ENCODE data around the gene LATS1. TPM values are rescaled to one million over a fixed set of nuclear protein-coding genes. Genes with fewer than 3 reads are reported as not detected.

LATS1 gene
- polyA plus RNA-seq, 1 of the 3 experiments (the other 2 are of a cell fraction) = 6.9 TPM

- Histone ChIP-seq H3K27me3 (ENCODE audit: insufficient read depth) (no peaks in the 10 kb centered on the region), H3K36me3 (replicated peaks in 1 of 2; ENCODE audit: control insufficient read depth in 1 of 2, insufficient read depth in 2 of 2, low read length in 1 of 2) (peaks cover 0 to 9% of the 10 kb centered on the region in 2 experiments), H3K4me3 (ENCODE audit: low read depth in 2 of 2, low read length in 1 of 2) (no peak overlapping the region), H3K4me2 (no peak overlapping the region), H3F3A (replicated peaks; ENCODE audit: insufficient read depth) (peaks cover 5% of the 10 kb centered on the region), H3K27ac (ENCODE audit: low read depth in 2 of 2, low read length in 1 of 2) (no peak overlapping the region), H3K9me2 (no peaks in the 10 kb centered on the region), H4K20me1 (ENCODE audit: insufficient read depth) (no peaks in the 10 kb centered on the region), H3K9ac (no peak overlapping the region), H2AFZ (ENCODE audit: low read depth) (no peak overlapping the region), H3K4me1 (ENCODE audit: control insufficient read depth in 1 of 2, insufficient read depth in 2 of 2, low read depth in 1 of 2, low read length in 1 of 2) (no peaks in the 10 kb centered on the region), H3K9me3 (no peaks in the 10 kb centered on the region), H3K79me2 (ENCODE audit: insufficient read depth) (peaks cover 3% of the 10 kb centered on the region; the same call in 1 of the 2 replicates)
- ChIA-PET POLR2A (no interaction called here), CTCF (no interaction called here)
- TF ChIP-seq NRF1 (IDR thresholded peaks at IDR 0.05; ENCODE audit: low read depth, low read length) (no peak), CHD2 (IDR thresholded peaks at IDR 0.05; ENCODE audit: low read length, partially characterized antibody) (no peak), TCF12 (IDR thresholded peaks at IDR 0.05) (no peak), JUND (IDR thresholded peaks at IDR 0.05) (no peak), GATA2 (CRISPR knock-in tag; IDR thresholded peaks at IDR 0.05) (no peak), GABPA (IDR thresholded peaks at IDR 0.05; ENCODE audit: low read depth) (no peak), EP300 (IDR thresholded peaks at IDR 0.05; ENCODE audit: borderline replicate concordance in 1 of 2, low read depth in 1 of 2, low read length in 1 of 2) (no peak), TAF1 (IDR thresholded peaks at IDR 0.05; ENCODE audit: borderline replicate concordance, low read depth, low read length) (no peak), TEAD4 (IDR thresholded peaks at IDR 0.05; ENCODE audit: borderline replicate concordance, insufficient read depth) (no peak), YY1 (IDR thresholded peaks at IDR 0.05; ENCODE audit: low read depth) (no peak), RCOR1 (IDR thresholded peaks at IDR 0.05; ENCODE audit: low read length) (no peak)
- TF ChIP-seq, protein P1, sequence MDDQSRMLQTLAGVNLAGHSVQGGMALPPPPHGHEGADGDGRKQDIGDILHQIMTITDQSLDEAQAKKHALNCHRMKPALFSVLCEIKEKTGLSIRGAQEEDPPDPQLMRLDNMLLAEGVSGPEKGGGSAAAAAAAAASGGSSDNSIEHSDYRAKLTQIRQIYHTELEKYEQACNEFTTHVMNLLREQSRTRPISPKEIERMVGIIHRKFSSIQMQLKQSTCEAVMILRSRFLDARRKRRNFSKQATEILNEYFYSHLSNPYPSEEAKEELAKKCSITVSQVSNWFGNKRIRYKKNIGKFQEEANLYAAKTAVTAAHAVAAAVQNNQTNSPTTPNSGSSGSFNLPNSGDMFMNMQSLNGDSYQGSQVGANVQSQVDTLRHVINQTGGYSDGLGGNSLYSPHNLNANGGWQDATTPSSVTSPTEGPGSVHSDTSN (IDR thresholded peaks at IDR 0.05) = no peak
- TF ChIP-seq, protein P2, sequence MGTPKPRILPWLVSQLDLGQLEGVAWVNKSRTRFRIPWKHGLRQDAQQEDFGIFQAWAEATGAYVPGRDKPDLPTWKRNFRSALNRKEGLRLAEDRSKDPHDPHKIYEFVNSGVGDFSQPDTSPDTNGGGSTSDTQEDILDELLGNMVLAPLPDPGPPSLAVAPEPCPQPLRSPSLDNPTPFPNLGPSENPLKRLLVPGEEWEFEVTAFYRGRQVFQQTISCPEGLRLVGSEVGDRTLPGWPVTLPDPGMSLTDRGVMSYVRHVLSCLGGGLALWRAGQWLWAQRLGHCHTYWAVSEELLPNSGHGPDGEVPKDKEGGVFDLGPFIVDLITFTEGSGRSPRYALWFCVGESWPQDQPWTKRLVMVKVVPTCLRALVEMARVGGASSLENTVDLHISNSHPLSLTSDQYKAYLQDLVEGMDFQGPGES (IDR thresholded peaks at IDR 0.05; ENCODE audit: low read depth, low read length) = no peak
- WGBS (ENCODE audit: low lambda C conversion rate) = 98% methylated on average over 4 of the region's 4 CpGs
- no peak for DNase-seq
Measured at GRCh38 chr6:149628875-149629510, 88.9 kb downstream of the LATS1 start.

DNA sequence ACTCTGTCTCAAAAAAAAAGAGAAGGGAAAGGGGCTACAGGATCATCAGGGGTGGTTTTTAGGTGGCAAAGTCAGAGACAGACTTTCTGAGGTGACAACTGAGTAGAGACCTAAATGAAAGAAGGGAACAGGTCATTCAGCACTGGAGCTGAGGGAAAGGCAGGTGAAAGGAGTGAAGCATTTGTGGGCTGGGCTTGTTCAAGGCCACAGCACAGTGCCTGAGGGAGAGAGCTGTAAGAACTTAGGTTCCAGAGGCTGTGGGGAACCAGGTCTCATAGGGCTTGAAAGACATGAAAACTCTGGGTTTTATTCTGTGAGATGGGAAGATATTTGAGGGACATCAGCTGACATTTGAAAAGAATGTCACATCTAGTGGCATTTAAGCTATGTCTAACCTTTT lies 90.2 kb downstream of the LATS1 start:
- peaks cover 4% of the 10 kb centered on the region for H3F3A ChIP-seq (replicated peaks; ENCODE audit: insufficient read depth)
- no peak overlapping the region for H3K27ac ChIP-seq (ENCODE audit: low read depth in 2 of 2, low read length in 1 of 2)
- no peak overlapping the region for H3K4me3 ChIP-seq (ENCODE audit: low read depth in 2 of 2, low read length in 1 of 2)
- H3K36me3 ChIP-seq (replicated peaks in 1 of 2; ENCODE audit: control insufficient read depth in 1 of 2, insufficient read depth in 2 of 2, low read length in 1 of 2) = peaks cover 0 to 11% of the 10 kb centered on the region in 2 experiments
- no peaks in the 10 kb centered on the region for H3K27me3 ChIP-seq (ENCODE audit: insufficient read depth)
- H4K20me1 ChIP-seq (ENCODE audit: insufficient read depth) = no peaks in the 10 kb centered on the region
- H3K9ac ChIP-seq = no peak overlapping the region
- H2AFZ ChIP-seq (ENCODE audit: low read depth) = no peak overlapping the region
- H3K9me2 ChIP-seq = no peaks in the 10 kb centered on the region
- ChIA-PET POLR2A (no interaction called here), CTCF (no interaction called here)
- no peaks in the 10 kb centered on the region for H3K4me1 ChIP-seq (ENCODE audit: control insufficient read depth in 1 of 2, insufficient read depth in 2 of 2, low read depth in 1 of 2, low read length in 1 of 2)
- TF ChIP-seq JUND (IDR thresholded peaks at IDR 0.05) (no peak), EP300 (IDR thresholded peaks at IDR 0.05; ENCODE audit: borderline replicate concordance in 1 of 2, low read depth in 1 of 2, low read length in 1 of 2) (no peak), ELF1 (IDR thresholded peaks at IDR 0.05) (no peak)
- TF ChIP-seq, protein P3, sequence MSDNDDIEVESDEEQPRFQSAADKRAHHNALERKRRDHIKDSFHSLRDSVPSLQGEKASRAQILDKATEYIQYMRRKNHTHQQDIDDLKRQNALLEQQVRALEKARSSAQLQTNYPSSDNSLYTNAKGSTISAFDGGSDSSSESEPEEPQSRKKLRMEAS (IDR thresholded peaks at IDR 0.05; ENCODE audit: low read depth) = no peak
- DNase-seq = no peak
- no peak overlapping the region for H3K4me2 ChIP-seq
- peaks cover 3% of the 10 kb centered on the region; the same call in 1 of the 2 replicates for H3K79me2 ChIP-seq (ENCODE audit: insufficient read depth)
- no peaks in the 10 kb centered on the region for H3K9me3 ChIP-seq

Data from SK-N-SH (cell line).